Ovary (tissue), 3 donors: ENCODE results near the gene FER.
"Not testable (repeated sequence)": the region's sequence is repeated elsewhere in the genome, so short reads cannot be mapped to it uniquely, and the experiment has no call there.

Experiments
- EP300 ChIP-seq: sonication (generic); formaldehyde crosslinking; IDR thresholded peaks from one replicate; pipeline ENCODE4 v1.6.1; 2017; ENCODE audit warnings: antibody characterized with exemption
- TF ChIP-seq, protein P1 (sequence below), 3 donors: fragments of 450-650 bp in 2 of 3; fragments of 200-600 bp in 1 of 3; IDR thresholded peaks; one replicate each; pipeline versions ENCODE4 v1.5.1 to v1.8.0; 2016 to 2022; ENCODE audit warnings: antibody characterized with exemption in 3 of 3, mild to moderate bottlenecking in 1 of 3
- donor health status: DM: no; HTN: no; CAD: no.

- TF ChIP-seq, protein P1, sequence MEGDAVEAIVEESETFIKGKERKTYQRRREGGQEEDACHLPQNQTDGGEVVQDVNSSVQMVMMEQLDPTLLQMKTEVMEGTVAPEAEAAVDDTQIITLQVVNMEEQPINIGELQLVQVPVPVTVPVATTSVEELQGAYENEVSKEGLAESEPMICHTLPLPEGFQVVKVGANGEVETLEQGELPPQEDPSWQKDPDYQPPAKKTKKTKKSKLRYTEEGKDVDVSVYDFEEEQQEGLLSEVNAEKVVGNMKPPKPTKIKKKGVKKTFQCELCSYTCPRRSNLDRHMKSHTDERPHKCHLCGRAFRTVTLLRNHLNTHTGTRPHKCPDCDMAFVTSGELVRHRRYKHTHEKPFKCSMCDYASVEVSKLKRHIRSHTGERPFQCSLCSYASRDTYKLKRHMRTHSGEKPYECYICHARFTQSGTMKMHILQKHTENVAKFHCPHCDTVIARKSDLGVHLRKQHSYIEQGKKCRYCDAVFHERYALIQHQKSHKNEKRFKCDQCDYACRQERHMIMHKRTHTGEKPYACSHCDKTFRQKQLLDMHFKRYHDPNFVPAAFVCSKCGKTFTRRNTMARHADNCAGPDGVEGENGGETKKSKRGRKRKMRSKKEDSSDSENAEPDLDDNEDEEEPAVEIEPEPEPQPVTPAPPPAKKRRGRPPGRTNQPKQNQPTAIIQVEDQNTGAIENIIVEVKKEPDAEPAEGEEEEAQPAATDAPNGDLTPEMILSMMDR (IDR thresholded peaks at IDR 0.05), result not testable (repeated sequence)
- not testable (repeated sequence) for TF ChIP-seq EP300
Measured at GRCh38 chr5:108851129-108851528, 103.4 kb downstream of the FER start.
